Ecto neural progenitor cell (in vitro differentiated cells): Measurements from ENCODE around the gene SORT1.

ENCODE experiments used
- DNase-seq: peaks from one replicate; pipeline ENCODE4 v3.0.0-alpha.2; 2018; ENCODE audit warnings: low spot score

Gene SORT1

GRCh38 chr1:109274533-109275476 is 122.9 kb downstream of the SORT1 start:
- peak; percentile 67 for DNase-seq

DNA sequence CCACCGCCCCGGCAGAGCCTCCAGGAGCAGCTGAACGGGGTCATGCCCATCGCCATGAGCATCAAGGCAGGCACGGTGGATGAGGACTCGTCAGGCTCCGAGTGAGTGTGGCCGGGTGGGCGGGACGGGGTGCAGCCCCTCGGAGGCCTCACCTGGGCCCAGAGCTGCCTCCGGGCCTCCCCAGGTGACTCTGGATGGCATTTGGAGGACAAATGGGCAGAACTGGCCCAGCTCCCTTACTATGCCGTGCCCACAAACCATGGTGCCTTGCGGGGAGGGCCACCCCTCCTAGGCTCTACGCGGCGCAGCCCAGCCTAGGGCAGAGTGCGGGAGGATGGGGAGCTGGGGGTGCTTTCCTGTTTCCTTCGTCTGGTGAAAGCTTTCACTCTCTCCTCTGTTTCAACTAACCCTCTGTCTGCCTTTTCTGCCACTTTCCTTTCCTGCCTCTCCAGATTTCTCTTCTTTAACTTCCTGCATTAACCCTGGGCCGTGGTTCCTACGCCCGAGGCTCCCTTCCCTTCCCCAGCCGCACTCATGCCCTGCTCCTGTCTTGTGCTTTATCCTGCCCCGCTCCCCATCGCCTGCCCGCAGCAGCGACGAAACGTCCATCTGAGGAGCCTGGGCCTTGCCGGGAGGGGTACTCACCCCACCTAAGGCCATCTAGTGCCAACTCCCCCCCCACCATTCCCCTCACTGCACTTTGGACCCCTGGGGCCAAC is 124.0 kb downstream of the SORT1 start:
- DNase-seq = no peak

DNA sequence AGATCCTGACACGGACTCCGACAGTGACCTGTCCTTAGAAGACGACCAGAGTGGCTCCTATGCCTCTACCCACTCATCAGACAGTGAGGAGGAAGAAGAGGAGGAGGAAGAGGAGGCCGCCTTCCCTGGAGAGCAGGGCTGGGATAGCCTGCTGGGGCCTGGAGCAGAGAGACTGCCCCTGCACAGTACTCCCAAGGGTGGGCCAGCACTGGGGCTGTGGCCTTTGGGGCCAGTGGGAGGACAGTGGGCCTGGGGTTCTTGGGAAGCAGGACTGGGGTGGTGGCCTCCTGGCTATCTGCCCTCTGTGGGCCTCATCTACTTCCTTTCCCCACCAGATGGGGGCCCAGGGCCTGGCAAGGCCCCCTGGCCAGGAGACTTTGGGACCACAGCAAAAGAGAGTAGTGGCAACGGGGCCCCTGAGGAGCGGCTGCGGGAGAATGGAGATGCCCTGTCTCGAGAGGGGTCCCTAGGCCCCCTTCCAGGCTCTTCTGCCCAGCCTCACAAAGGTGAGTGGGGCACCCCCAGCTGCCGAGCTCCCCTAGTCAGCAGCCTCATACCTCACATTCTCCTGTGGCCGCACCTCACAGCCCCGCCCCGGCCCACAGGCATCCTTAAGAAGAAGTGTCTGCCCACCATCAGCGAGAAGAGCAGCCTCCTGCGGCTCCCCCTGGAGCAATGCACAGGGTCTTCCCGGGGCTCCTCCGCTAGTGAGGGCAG is 124.7 kb downstream of the SORT1 start:
- DNase-seq = no peak

- no peak for DNase-seq
These were observed 125.5 kb downstream of the SORT1 start for GRCh38 chr1:109272021-109272799.

- no peak for DNase-seq
These were observed 126.3 kb downstream of the SORT1 start for GRCh38 chr1:109271458-109271857.

DNA sequence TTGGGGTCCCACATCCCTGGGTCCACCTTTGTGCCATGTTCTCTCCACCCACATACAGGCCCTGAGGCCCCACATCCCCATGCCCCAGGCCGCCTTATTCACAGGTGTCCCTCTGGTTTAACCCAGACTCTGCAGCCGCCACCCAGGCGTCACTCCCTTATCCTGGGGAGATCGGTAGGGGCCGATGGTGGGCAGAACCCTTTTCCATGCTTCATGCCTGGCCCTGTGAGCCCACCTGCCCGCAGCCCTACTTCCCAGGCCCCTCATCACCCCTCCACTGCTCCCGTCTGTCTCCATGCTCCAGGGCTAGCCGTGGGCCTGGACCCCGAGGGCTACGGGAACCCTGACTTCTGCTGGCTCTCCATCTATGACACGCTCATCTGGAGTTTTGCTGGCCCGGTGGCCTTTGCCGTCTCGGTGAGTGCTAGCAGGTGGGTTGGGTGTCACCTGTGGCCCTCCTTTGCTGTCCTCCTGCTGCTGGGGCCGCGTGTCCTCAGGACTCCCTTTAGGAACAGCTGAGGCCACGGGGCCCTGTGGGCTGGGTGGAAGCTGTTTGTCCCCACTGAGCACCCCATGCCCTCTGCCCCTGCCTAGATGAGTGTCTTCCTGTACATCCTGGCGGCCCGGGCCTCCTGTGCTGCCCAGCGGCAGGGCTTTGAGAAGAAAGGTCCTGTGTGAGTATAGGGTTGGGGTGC is 126.9 kb downstream of the SORT1 start:
- DNase-seq = no peak

DNA sequence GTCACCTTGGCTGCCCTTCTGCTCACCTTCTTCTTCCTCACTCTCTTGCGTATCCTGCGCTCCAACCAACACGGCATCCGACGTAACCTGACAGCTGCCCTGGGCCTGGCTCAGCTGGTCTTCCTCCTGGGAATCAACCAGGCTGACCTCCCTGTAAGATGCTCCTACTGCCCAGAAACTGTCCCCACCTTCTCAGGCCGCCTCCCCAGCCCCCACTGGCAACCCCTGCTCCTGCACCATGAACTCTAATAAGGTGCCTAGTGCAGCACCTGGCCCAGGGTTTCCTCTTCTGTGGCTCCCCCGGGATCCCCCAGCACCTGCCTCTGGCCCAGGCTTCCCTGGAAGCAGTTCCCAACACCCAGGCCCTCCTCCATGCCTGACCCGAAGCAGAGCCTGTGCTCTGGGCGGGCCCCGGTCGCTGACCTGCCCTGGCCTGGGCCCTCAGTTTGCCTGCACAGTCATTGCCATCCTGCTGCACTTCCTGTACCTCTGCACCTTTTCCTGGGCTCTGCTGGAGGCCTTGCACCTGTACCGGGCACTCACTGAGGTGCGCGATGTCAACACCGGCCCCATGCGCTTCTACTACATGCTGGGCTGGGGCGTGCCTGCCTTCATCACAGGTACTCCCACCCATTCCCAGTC is 127.6 kb downstream of the SORT1 start:
- no peak for DNase-seq

DNA sequence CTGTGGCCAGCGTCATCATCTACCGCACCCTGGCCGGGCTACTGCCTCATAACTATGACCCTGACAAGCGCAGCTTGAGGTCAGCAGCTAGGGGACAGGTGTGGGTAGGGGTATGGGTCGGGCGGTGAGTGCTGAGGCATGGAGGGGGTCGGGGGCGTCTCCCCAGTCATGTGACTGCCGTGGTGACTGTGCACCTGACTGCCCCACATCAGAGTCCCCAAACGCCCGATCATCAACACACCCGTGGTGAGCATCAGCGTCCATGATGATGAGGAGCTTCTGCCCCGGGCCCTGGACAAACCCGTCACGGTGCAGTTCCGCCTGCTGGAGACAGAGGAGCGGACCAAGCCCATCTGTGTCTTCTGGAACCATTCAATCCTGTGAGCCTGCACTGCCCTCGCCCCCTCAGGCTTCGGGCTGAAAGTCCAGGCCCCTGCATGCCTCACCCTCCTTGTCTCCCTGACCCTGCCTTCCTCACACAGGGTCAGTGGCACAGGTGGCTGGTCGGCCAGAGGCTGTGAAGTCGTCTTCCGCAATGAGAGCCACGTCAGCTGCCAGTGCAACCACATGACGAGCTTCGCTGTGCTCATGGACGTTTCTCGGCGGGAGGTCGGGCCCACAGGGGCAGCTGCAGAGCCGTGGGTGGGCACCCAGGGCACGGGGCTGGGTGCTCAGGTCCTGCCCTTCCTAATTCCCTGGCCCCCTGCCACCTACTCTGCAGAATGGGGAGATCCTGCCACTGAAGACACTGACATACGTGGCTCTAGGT is 128.3 kb downstream of the SORT1 start:
- DNase-seq = no peak

DNA sequence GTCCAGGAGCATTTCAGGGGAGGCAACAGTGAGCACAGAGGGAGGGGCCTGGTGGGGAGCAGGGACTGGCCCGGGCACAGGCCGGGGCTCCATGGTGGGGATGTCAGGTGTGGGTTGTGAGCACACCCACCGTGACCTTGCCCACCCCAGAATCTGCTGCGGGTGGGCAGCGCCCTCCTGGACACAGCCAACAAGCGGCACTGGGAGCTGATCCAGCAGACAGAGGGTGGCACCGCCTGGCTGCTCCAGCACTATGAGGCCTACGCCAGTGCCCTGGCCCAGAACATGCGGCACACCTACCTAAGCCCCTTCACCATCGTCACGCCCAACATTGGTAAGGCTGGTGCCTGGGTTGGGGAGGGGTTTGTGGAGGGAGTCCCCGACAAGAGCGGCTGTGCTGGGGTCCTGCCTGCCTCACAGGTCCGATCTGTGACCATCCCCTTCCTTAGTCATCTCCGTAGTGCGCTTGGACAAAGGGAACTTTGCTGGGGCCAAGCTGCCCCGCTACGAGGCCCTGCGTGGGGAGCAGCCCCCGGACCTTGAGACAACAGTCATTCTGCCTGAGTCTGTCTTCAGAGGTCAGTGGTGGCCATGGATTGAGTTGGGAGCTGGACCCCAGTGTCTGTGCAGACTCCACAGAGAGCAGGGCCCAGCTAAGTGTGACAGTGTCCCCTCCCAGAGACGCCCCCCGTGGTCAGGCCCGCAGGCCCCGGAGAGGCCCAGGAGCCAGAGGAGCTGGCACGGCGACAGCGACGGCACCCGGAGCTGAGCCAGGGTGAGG is 129.1 kb downstream of the SORT1 start:
- DNase-seq = no peak

DNA sequence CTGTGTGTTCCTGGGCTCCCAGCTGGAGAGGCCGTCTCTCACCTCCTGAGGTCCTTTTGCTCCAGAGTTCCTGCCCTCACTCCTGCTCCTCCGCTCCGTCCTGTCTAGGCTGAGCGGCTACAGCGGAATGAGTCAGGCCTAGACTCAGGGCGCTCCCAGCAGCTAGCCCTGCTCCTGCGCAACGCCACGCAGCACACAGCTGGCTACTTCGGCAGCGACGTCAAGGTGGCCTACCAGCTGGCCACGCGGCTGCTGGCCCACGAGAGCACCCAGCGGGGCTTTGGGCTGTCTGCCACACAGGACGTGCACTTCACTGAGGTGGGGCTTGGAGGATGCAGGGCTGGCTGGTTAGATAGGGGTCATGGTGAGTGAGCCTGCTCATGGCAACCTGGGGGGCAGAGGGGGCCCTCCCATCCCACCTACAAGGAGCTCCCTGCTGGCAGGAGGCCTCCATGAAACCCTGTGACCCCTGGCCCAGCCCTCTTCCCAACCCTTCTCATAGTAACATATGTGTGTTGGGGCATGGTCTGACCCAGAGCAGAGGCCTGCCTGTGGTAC is 129.9 kb downstream of the SORT1 start:
- DNase-seq = no peak

GRCh38 chr1:109266965-109267364 is 130.8 kb downstream of the SORT1 start:
- no peak for DNase-seq

- DNase-seq = no peak
These were observed 131.9 kb downstream of the SORT1 start for GRCh38 chr1:109265741-109266330.

DNA sequence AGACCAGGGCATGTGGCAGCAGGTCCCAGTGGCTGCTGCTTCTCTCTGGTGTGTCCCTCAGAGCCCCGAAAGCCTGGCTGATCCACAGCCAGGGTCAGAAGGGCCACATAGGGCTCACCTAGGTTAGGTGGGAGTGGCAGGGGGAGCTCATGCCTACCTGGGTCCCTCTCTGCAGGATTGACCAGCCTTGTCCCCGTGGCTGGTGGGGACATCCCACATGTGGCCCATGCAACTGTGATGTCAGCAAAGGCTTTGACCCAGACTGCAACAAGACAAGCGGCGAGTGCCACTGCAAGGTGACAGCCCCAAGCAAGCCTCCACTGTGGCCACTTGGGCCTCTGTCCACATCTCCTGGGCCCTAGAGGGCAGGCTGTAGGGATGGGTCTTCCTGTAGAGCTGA is 132.7 kb downstream of the SORT1 start:
- DNase-seq = no peak

- DNase-seq = no peak
These were observed 133.4 kb downstream of the SORT1 start for GRCh38 chr1:109264379-109264755.

DNA sequence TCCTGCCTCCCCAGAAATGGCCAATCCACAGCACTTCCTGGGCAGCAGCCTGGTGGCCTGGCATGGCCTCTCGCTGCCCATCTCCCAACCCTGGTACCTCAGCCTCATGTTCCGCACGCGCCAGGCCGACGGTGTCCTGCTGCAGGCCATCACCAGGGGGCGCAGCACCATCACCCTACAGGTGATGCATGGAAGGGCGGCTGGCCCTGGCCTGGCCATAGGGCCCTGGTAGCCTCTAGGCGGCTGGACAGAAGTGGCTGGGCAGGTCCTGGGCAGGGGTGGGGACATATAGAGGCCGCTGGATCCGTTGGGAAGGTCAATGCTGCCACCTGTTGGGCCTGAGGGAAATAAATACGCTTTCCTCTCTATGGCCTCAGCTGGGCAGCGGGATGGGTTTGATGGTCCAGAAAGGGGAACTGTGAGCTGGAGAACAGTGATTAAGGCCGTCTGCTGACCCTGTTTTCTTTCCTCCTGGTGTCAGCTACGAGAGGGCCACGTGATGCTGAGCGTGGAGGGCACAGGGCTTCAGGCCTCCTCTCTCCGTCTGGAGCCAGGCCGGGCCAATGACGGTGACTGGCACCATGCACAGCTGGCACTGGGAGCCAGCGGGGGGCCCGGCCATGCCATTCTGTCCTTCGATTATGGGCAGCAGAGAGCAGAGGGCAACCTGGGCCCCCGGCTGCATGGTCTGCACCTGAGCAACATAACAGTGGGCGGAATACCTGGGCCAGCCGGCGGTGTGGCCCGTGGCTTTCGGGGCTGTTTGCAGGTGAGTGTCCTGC is 133.9 kb downstream of the SORT1 start:
- DNase-seq = peak; percentile 93

GRCh38 chr1:109263234-109263596 is 134.5 kb downstream of the SORT1 start:
- no peak for DNase-seq

DNA sequence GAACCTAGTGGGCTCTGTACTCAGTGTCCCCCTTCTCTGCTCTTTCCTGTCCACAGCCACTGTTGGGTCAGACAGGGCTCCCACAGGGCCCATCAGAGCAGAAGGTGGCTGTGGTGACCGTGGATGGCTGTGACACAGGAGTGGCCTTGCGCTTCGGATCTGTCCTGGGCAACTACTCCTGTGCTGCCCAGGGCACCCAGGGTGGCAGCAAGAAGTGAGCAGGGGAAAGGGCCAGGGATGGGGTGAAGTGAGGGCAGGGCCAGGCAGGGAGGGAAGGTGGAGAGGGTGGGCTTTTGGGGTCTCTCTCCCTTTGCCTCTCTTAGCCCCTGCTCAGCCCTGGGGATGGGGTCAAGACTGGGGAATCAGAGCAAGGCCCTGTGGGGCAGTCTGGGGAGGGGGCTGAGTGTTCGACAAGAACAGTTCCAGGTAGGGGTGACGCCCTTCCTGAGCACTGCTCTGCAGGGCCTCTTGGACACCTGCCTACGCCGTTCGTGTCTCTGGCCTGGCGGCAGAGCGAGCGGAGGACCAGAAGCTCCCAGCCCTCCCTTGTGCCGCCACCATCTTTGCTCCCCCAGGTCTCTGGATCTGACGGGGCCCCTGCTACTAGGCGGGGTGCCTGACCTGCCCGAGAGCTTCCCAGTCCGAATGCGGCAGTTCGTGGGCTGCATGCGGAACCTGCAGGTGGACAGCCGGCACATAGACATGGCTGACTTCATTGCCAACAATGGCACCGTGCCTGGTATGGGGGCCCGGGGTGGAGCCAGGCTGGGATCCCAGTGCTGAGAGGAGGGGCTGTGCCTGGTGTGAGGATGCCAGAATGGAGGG is 135.3 kb downstream of the SORT1 start:
- DNase-seq = no peak
